GM19372 (cell line): ENCODE measurements around the gene ODAD2.
"Not testable (repeated sequence)": the region's sequence is repeated elsewhere in the genome, so short reads cannot be mapped to it uniquely, and the experiment has no call there.

ENCODE experiments used
- ATAC-seq: cut with Tn5 transposase; IDR thresholded peaks from one replicate; pipeline ENCODE4 v1.9.1; 2021; ENCODE audit warnings: mild to moderate bottlenecking, low read depth, moderate library complexity; ENCODE audit not compliant: unreplicated experiment

Gene ODAD2, protein sequence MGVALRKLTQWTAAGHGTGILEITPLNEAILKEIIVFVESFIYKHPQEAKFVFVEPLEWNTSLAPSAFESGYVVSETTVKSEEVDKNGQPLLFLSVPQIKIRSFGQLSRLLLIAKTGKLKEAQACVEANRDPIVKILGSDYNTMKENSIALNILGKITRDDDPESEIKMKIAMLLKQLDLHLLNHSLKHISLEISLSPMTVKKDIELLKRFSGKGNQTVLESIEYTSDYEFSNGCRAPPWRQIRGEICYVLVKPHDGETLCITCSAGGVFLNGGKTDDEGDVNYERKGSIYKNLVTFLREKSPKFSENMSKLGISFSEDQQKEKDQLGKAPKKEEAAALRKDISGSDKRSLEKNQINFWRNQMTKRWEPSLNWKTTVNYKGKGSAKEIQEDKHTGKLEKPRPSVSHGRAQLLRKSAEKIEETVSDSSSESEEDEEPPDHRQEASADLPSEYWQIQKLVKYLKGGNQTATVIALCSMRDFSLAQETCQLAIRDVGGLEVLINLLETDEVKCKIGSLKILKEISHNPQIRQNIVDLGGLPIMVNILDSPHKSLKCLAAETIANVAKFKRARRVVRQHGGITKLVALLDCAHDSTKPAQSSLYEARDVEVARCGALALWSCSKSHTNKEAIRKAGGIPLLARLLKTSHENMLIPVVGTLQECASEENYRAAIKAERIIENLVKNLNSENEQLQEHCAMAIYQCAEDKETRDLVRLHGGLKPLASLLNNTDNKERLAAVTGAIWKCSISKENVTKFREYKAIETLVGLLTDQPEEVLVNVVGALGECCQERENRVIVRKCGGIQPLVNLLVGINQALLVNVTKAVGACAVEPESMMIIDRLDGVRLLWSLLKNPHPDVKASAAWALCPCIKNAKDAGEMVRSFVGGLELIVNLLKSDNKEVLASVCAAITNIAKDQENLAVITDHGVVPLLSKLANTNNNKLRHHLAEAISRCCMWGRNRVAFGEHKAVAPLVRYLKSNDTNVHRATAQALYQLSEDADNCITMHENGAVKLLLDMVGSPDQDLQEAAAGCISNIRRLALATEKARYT

GRCh38 chr10:27998954-27999275 lies at the start of gene ODAD2:
TSS of gene ODAD2 (minus strand) at chr10:27999079. CDS start at chr10:27995142, 3,937 bp downstream.
- no peak for ATAC-seq

GRCh38 chr10:28047061-28047460 lies 48.2 kb upstream of the ODAD2 start:
- no peak for ATAC-seq

DNA sequence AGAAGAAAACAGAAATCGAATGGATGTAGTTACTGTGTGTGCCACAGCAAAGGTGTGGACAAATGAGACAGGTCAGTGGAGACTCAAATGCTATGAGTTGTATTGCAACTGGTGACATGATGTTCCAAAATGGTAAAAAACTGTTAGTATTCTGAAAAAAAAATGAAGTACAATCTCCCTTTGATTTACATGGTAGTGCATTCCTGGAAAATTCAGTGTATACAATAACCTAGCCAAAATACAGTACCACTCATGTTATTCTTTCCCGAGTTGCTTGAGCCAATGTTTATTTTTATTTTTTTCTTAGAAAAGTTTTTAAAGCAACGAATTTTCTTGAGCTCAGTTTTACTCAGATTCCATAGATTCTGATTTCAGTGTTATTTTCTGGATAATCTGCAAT lies 47.7 kb upstream of the ODAD2 start:
- no peak for ATAC-seq

DNA sequence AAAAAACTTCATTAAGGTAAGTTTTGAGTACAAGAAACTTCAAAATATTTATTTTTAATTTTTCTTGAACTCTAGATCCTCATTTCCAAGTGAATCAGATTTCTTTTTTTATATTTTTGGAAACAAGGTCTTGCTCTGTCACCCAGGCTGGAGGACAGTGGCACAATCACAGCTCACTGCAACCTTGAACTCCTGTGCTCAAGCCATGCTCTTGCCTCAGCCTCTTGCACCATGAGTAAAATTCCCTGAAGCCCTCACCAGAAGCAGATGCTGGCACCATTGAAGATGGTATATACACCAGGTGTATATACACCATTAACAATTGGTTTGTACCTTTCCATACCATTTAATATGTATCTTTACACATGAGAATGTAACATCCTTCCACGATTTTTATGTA lies 45.1 kb upstream of the ODAD2 start:
- ATAC-seq: no peak

DNA sequence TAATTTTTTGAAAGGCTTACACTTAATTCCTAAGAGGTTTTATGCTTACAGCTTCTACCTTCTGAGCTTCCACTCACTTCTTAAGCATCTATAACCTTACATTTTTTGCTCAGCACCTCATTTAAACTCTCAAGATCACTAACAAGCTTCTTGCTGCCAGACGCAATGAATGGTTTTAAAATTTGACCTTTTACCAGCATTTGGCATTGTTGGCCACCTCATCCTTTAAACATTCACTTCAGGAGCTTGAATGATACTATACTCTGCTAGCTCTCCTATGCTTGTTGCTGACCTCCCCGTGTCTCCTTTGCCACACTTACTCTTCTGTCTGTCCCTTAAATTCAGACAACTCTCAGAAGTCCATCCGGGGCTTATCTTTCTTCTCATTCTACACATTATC lies 37.7 kb upstream of the ODAD2 start:
- ATAC-seq: no peak

DNA sequence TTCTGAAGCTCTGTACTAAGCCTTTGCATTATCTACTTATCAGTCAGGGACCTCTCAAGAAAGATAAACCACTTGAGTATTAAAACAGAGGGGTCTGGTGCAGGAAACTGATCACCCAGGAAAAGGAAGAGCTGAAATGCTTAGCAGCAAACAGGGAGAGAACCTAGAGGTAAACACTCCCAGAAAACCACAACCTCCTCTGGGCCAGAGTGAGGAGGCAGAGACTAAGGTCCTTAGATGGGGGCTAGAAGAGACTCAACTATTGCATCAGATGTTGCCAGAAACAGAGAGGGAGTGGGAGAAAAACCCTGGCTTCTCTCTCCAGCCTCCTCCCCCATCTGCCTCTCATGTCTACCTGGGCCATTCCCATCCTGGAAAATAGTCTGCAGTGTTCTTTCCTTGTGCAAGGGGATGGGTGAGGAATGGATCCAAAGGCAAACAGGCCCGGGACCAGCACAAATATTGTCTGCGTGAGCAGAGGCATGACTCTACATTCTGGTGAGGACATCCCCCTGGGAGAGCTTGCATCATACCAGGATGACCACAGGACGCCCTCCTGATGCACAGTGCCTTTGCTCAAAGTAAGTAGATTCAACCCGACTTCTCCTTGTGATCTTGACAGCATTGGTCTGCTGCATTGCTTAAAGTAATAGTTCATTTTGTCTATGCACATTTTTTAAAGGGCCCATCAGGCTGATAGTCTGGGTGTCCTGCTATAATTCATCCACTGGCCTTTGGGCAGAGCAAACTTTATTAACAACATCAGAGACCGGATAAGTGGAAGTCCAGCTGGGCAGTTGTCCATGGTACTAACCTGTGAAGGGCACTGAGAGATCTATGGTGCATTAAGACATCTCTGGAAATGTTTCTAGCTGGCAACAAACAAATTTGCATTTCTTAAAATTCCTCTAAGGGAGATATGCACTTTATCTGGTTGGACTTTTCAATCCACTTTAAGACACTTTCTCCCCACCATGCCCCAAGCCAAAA lies 22.4 kb upstream of the ODAD2 start:
- ATAC-seq: no peak

DNA sequence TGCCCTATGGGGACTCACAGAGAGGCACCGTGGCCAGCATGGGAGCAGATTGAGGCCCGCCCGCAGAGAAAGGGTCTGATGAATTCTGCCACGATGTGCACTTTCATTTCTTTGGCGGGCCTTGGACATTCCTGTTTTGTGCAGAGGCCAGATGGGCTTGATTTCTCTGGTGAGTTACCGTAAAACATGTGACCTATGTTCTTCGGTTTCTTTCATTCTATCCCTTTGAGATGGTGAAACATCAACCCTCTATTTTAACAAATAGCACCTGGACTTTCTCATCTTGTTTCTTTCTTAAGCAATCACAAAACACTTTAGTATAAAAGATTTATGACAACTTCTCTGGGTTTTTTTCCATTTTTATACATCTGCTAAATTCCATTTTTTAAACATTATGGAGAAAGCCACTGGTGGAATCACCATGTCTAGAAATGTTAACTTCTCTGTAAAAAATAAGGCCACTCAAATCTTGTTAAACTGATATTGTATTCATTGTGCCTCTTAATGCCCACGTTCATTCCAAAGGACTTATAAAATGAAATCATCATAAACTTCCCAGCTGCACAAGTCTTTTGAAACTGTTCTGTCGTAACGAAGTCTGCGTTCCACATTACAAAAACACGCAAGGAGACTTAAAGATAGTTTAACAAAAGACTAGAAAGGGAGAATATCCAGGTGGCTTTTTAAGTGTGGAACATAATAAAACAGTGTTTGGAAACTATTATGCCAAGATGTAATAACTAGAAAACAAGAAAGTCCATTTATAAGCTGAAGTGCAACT lies 21.4 kb upstream of the ODAD2 start:
- no peak for ATAC-seq

DNA sequence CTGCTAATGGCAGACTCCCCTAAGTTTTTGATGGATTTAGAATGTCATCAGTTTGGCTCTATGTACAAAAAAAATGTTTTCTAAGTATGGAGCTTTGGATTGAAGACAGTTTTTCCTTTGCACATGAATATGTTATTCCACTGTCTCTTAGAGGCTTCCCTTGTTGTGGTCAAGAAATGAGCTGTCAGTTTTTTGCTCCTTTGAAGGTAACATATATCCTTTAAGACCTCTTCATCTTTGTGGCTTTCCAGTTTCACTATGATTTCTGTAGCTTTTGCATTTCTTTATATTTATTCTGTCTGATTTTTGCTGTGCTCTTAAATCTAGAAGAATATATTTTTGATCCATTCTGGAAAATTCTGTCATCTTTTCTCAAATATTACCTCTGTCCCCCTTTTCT lies 15.8 kb upstream of the ODAD2 start:
- no peak for ATAC-seq

- no peak for ATAC-seq
Observed at GRCh38 chr10:28012990-28013515, 14.2 kb upstream of the ODAD2 start.

DNA sequence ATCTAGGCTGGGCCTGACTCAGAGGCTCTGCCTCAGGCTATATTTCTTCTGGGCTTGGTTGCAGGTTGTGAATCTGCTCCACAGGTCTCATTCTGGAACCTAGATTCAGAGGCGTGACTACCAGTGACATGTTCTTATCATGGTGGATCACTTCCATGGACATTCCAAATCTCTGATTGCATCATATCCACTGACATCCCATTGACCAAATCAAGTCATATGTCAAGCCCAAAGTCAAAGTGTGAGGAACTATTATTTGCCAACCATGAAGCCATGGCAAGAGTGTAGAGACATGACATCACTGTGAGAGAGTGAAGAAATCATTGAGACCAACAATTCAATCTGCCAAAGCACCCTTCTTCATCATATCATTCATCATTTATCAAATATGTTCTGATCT lies 11.9 kb upstream of the ODAD2 start:
- ATAC-seq: no peak

DNA sequence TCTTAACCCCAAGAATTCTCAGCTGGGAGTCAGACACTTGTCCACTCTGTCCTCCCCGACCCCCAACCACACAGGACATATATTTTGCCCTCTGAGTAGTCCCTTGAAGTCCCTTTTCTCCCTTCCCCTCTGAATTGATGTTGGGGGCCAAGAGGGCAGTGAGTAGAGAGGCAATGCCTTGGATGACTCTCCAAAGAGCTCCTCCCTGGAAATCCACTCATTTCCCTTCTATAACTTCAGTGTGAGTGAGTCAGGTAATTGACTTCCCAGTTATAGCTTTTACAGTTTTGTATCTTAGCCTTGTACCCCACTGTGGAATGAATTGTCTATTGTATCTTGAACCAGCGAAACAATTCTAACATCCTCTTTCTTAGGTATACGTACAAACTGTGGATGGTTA lies 9.2 kb upstream of the ODAD2 start:
- ATAC-seq: no peak

- no peak for ATAC-seq
Observed at GRCh38 chr10:28001353-28001752, 2.5 kb upstream of the ODAD2 start.

DNA sequence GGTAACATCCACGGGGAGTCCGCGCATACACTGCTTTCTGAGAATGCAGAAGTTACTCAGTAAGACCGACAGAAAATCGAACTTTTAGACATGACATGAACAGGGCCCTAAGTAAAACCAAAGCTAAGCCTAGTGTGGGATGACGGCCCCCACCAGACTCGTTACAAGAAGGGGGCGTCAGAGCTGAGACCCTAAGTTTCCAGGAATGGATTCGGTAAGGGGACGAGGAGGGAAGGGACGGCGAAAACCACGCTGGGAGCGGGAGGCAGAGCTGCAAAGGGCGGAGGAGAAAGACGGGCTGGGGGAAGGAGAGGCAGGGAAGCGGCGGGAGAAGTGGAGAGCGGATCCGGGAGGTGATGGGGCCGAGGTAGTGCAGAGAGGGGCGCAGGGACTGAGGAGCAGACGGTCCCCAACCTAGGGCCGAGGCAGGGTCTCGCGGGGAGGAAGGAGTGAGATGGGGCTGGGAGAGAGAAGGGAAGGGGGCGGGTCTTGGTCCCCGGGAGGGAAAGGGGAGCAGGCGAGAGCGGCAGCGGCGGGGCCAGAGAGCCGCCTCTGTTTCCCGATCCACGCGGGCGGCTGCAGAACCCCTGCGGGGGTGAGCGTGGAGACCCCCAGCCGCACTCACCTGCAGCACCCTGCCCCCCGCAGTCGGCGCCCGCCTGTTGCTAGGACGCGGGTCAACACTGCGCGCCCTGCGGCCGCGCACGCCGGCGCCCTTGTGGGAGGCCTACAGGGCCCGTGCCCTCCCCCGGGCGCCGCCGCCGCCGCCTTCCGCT lies 513 bp downstream of the ODAD2 start:
- ATAC-seq: no peak

- no peak for ATAC-seq
Observed at GRCh38 chr10:27997865-27998177, 1.1 kb downstream of the ODAD2 start.

DNA sequence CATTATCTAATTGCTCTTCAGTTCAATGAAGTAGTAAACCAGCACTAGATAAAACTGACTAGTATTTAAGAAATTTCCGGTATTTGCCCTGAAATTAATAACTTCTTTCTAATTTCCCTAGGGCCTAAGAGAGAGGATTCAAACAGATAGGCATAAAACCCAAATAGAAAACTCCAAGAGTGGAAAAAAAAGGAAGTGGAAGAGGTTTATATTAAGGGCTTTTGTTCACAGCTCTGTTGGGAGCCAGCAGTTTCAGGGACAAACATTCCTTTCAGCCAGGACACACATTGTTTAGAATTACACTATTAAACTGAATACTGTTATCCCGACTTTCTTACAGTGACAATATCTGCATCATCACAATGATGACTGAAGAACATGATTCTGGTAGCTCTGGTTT lies 3.6 kb downstream of the ODAD2 start:
- ATAC-seq: no peak

DNA sequence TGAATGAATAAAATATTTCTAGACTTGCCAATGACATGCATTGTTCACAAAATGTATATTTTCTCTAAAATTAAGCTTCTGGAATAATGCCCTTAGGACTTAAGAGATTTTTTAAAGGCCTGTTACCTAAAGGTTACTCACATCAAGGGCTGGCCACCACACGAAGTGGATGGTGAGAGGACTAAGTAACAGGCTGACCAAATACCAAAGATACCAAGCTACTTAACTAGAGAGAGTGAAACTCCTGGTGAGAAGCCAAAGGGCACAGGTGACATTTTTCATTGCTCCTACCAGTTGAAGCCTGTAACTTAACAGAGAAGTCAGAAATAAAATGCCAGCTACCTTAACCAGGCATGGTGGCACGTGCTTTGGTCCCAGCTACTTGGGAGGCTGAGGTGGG lies 9.5 kb downstream of the ODAD2 start:
- ATAC-seq: not testable (repeated sequence)

DNA sequence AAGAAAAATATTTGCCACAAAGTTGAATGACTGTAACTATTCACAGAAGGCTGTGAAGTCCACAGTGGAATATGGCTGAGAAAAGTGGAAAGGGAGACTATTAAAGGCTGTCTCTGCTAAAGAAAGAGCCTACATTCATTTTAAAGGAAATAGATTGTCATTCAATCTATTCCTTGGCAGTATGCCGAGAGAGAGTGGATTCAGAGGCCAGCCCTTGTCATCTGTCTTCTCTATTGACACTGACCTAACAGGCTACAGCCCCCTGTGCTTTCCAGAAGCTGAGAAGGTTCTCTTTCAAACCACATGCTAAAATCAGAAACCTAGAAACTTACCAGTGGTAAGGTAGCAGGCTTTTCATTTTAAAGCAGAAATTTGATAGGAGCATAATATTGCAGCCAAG lies 12.1 kb downstream of the ODAD2 start:
- no peak for ATAC-seq

DNA sequence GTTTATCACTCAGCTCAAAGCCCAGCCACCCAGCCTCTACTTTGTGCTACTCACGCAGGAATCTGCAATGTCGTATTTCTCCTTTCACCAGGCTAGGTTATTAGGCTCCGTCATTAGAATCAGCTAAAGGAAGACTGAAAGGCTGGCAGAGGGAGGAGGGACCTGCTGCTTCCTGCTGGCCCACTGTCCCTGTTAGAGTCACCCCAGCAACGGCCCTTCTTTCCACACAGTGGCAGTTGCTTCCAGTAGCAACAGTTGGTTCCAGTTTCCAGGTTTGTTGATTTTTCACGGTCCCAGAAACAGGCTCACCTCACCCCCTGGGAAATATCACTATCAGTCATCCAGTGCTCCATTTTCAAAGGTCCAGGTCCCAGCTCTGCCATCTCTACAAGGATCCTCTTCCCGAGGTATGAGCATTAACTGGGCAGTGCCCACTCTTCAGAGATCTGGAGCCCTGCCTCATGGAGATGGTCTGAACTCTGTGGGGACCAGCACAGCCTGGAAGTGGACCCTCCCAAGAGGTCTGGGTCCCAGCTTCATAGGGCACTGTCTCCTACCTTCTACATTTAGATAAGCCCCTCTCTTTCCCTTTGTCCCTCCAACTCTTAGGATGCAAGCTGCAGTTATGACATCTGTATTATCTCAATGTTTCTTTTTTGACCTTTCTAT lies 15.9 kb downstream of the ODAD2 start:
- no peak for ATAC-seq
